HepG2 (cell line): ENCODE measurements around the gene GSTP1. TPM values are rescaled to one million over a fixed set of nuclear protein-coding genes. Genes with fewer than 3 reads are reported as not detected.

Experiments
- CHCHD3 ChIP-seq: sonication (generic); formaldehyde crosslinking; IDR thresholded peaks from 2 replicates; pipeline ENCODE4 v1.8.0; 2022; ENCODE audit warnings: mild to moderate bottlenecking, missing genetic modification reagents, moderate library complexity
- NR2F2 ChIP-seq: IDR thresholded peaks from 2 replicates; pipeline ENCODE4 v1.6.1; 2012; ENCODE audit warnings: low read depth, inconsistent platforms, borderline replicate concordance
- TSC22D2 ChIP-seq: sonication (generic); formaldehyde crosslinking; IDR thresholded peaks from 2 replicates; pipeline ENCODE4 v1.5.1; 2020; ENCODE audit warnings: missing genetic modification reagents, mild to moderate bottlenecking, borderline replicate concordance
- USF2 ChIP-seq, 2 experiments: sonication (generic) in 1 of 2; formaldehyde crosslinking in 1 of 2; IDR thresholded peaks; 2 replicates each; pipeline versions ENCODE4 v1.5.1 to v1.6.1; 2011 to 2020; ENCODE audit warnings: borderline replicate concordance in 1 of 2, low read depth in 1 of 2, low read length in 1 of 2, mild to moderate bottlenecking in 1 of 2, missing genetic modification reagents in 1 of 2, moderate library complexity in 1 of 2
- ZNF274 ChIP-seq: sonication (generic); formaldehyde crosslinking; IDR thresholded peaks from 2 replicates; pipeline ENCODE4 v1.5.1; 2020; ENCODE audit warnings: mild to moderate bottlenecking, missing genetic modification reagents
- ZNF44 ChIP-seq: sonication (generic); formaldehyde crosslinking; IDR thresholded peaks from 2 replicates; pipeline ENCODE4 v1.5.1; 2020; ENCODE audit warnings: mild to moderate bottlenecking, missing genetic modification reagents
- ZNF570 ChIP-seq: sonication (generic); formaldehyde crosslinking; IDR thresholded peaks from 2 replicates; pipeline ENCODE4 v1.4.0; 2020; ENCODE audit warnings: mild to moderate bottlenecking, missing genetic modification reagents, borderline replicate concordance
- ZNF776 ChIP-seq: sonication (generic); formaldehyde crosslinking; IDR thresholded peaks from 2 replicates; pipeline ENCODE4 v1.4.0; 2020; ENCODE audit warnings: mild to moderate bottlenecking, missing genetic modification reagents
- ZNF781 ChIP-seq: sonication (generic); formaldehyde crosslinking; IDR thresholded peaks from 2 replicates; pipeline ENCODE4 v1.5.1; 2020; ENCODE audit warnings: borderline replicate concordance, mild to moderate bottlenecking, missing genetic modification reagents; ENCODE audit errors: not compliant biosample characterization
- ZNF850 ChIP-seq: sonication (generic); formaldehyde crosslinking; conservative IDR thresholded peaks from 2 replicates; pipeline ENCODE4 v1.9.0; 2021; ENCODE audit warnings: mild to moderate bottlenecking, missing genetic modification reagents
- ZSCAN29 ChIP-seq: sonication (generic); formaldehyde crosslinking; conservative IDR thresholded peaks from 2 replicates; pipeline ENCODE4 v1.4.0; 2020; ENCODE audit warnings: mild to moderate bottlenecking, missing genetic modification reagents
- polyA plus RNA-seq, 8 experiments: library from polyadenylated mRNA; depleted of rRNA in 3 of 8; stranded (reverse) in 7 of 8; unstranded in 1 of 8; fragments of >200 nt; fragmentation: Illumina TruSeq in 4 of 8; extraction: Trizol in 4 of 8; gene quantifications; 2 replicates each; pipeline versions ENCODE4 v1.2.1 to v1.2.3, GENCODE V29; 2011 to 2016; ENCODE audit warnings: low read depth in 4 of 8, missing spikeins in 1 of 8, mixed read lengths in 1 of 8; ENCODE audit not compliant: insufficient read depth in 1 of 8
- total RNA-seq, 5 experiments: library from RNA; depleted of rRNA; stranded (reverse); fragments of >200 nt; fragmentation: Illumina TruSeq; extraction: Trizol; gene quantifications; 2 replicates each; pipeline ENCODE4 v1.2.3, GENCODE V29; 2016; ENCODE audit warnings: low read depth in 1 of 5
- TF ChIP-seq, protein P1 (sequence below): sonication (generic); formaldehyde crosslinking; IDR thresholded peaks from 2 replicates; pipeline ENCODE4 v1.8.0; 2022; ENCODE audit warnings: missing genetic modification reagents, mild to moderate bottlenecking, inconsistent platforms, borderline replicate concordance
- TF ChIP-seq, protein P2 (sequence below): sonication (generic); formaldehyde crosslinking; IDR thresholded peaks from 2 replicates; pipeline ENCODE4 v1.8.0; 2022; ENCODE audit warnings: low read depth, missing genetic modification reagents
- TF ChIP-seq, protein P3 (sequence below): IDR thresholded peaks from 2 replicates; pipeline ENCODE4 v1.6.1; 2018; ENCODE audit warnings: missing genetic modification reagents
- TF ChIP-seq, protein P4 (sequence below): sonication (generic); formaldehyde crosslinking; IDR thresholded peaks from 2 replicates; pipeline ENCODE4 v1.8.0; 2022; ENCODE audit warnings: mild to moderate bottlenecking, missing genetic modification reagents, borderline replicate concordance
- TF ChIP-seq, protein P5 (sequence below): sonication (generic); formaldehyde crosslinking; IDR thresholded peaks from 2 replicates; pipeline ENCODE4 v1.4.0; 2020; ENCODE audit warnings: missing genetic modification reagents

GSTP1 gene
- total and polyA plus RNA-seq, 2 of the 13 experiments (the other 11 are each of a cell fraction or from before 2014, with no cell fraction given) = not detected

DNA sequence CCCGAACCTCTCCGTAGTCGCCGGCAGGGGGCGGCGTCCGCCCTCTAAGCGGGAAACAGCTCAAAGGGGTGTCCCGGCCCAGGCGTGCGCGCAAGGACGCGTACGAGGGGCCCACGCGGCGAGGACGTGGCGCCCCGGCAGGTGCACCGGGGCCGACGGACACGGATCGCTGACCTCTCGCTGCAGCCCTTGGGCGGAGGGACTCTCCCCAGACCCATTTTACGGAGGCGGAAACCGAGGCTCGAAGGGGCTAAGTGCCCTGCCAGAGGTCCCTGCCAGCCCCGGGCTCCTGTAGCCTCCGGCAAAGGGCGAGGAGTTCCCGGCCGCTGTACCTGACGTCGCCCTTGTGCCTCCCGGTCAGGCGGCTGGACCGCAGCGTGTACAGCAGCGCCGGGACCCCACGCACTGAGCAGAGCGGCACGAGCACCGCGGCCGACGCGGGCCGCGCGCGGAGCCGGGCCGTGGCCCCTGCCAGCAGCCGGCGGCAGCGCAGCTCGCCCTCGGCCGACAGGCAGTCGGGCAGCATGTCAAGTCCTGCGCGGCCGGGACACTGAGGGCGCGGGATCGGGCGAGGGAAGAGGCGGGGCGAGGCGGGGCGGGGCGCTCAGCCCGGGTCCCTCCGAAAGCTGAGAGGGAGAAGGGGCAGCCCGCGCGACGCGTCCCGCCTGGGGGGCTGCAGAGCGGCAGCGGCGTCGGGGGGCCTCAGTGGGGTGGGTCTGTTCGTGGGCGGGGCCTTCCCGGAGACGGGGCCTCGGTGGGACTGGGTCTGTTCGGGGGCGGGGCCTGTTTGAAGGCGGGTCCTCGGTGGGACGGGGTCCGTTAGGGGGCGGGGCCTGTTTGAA lies 46.0 kb downstream of the GSTP1 start, which contains the start of gene NUDT8 (continued):
- peak; percentile 53; the same call in 1 of the 2 replicates for TF ChIP-seq ZNF776
- TF ChIP-seq ZSCAN29 (CRISPR knock-in tag) = no peak
- peak; percentile 95 for TF ChIP-seq CHCHD3 (CRISPR knock-in tag)
- TF ChIP-seq TSC22D2 (CRISPR knock-in tag) = peak; percentile 67; the same call in 1 of the 2 replicates
- TF ChIP-seq, protein P1, sequence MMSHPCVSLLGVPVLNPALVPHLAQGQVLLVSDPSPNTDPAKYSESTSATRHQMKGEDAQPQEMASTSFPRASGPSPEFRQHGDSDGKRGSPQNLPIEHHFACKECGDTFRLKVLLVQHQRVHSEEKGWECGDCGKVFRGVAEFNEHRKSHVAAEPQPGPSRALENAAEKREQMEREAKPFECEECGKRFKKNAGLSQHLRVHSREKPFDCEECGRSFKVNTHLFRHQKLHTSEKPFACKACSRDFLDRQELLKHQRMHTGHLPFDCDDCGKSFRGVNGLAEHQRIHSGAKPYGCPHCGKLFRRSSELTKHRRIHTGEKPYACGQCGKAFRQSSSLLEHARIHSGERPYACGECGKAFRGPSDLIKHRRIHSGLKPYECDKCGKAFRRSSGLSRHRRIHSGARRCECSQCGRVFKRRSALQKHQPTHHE (CRISPR knock-in tag) = 0 out of 2 replicates have a peak, but pooled peaks have one; percentile 29
- TF ChIP-seq, protein P2, sequence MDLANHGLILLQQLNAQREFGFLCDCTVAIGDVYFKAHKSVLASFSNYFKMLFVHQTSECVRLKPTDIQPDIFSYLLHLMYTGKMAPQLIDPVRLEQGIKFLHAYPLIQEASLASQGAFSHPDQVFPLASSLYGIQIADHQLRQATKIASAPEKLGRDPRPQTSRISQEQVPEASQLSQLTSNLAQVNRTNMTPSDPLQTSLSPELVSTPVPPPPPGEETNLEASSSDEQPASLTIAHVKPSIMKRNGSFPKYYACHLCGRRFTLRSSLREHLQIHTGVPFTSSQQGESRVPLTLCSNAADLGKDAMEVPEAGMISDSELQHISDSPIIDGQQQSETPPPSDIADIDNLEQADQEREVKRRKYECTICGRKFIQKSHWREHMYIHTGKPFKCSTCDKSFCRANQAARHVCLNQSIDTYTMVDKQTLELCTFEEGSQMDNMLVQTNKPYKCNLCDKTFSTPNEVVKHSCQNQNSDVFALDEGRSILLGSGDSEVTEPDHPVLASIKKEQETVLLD (CRISPR knock-in tag) = no peak
- TF ChIP-seq ZNF850 = 0 out of 2 replicates have a peak, but pooled peaks have one; percentile 26
- no peak for TF ChIP-seq ZNF44
- TF ChIP-seq, protein P3, sequence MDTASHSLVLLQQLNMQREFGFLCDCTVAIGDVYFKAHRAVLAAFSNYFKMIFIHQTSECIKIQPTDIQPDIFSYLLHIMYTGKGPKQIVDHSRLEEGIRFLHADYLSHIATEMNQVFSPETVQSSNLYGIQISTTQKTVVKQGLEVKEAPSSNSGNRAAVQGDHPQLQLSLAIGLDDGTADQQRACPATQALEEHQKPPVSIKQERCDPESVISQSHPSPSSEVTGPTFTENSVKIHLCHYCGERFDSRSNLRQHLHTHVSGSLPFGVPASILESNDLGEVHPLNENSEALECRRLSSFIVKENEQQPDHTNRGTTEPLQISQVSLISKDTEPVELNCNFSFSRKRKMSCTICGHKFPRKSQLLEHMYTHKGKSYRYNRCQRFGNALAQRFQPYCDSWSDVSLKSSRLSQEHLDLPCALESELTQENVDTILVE = peak; percentile 53; the same call in 1 of the 2 replicates
- TF ChIP-seq ZNF570 (CRISPR knock-in tag) = peak; percentile 43; the same call in 1 of the 2 replicates
- no peak for TF ChIP-seq USF2 (IDR thresholded peaks at IDR 0.05; ENCODE audit: low read depth, low read length)
- no peak for TF ChIP-seq USF2 (CRISPR knock-in tag; IDR thresholded peaks at IDR 0.05; ENCODE audit: borderline replicate concordance)
- TF ChIP-seq, protein P4, sequence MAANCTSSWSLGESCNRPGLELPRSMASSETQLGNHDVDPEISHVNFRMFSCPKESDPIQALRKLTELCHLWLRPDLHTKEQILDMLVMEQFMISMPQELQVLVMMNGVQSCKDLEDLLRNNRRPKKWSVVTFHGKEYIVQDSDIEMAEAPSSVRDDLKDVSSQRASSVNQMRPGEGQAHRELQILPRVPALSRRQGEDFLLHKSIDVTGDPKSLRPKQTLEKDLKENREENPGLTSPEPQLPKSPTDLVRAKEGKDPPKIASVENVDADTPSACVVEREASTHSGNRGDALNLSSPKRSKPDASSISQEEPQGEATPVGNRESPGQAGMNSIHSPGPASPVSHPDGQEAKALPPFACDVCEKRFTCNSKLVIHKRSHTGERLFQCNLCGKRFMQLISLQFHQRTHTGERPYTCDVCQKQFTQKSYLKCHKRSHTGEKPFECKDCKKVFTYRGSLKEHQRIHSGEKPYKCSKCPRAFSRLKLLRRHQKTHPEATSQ (CRISPR knock-in tag) = no peak
- TF ChIP-seq, protein P5, sequence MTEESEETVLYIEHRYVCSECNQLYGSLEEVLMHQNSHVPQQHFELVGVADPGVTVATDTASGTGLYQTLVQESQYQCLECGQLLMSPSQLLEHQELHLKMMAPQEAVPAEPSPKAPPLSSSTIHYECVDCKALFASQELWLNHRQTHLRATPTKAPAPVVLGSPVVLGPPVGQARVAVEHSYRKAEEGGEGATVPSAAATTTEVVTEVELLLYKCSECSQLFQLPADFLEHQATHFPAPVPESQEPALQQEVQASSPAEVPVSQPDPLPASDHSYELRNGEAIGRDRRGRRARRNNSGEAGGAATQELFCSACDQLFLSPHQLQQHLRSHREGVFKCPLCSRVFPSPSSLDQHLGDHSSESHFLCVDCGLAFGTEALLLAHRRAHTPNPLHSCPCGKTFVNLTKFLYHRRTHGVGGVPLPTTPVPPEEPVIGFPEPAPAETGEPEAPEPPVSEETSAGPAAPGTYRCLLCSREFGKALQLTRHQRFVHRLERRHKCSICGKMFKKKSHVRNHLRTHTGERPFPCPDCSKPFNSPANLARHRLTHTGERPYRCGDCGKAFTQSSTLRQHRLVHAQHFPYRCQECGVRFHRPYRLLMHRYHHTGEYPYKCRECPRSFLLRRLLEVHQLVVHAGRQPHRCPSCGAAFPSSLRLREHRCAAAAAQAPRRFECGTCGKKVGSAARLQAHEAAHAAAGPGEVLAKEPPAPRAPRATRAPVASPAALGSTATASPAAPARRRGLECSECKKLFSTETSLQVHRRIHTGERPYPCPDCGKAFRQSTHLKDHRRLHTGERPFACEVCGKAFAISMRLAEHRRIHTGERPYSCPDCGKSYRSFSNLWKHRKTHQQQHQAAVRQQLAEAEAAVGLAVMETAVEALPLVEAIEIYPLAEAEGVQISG (CRISPR knock-in tag) = peak; percentile 59
- no peak for TF ChIP-seq NR2F2
- no peak for TF ChIP-seq ZNF781 (CRISPR knock-in tag)
- peak; percentile 53; the same call in 1 of the 2 replicates for TF ChIP-seq ZNF274 (CRISPR knock-in tag)
